EL (cell line): ENCODE results near the gene RCN1.
"Not testable (repeated sequence)": the region's sequence is repeated elsewhere in the genome, so short reads cannot be mapped to it uniquely, and the experiment has no call there.

Experiments
- DNase-seq: peaks from one replicate; pipeline ENCODE4 v3.0.0-alpha.2; 2016

RCN1 gene

GRCh38 chr11:32090545-32091370, at the start of gene RCN1:
RCN1 (plus strand) TSS chr11:32091074; CDS start chr11:32091197, 123 bp downstream.
- peak; percentile 88 for DNase-seq

GRCh38 chr11:32043737-32044136, 47.1 kb upstream of the RCN1 start:
- DNase-seq: no peak

GRCh38 chr11:32044158-32044863, 46.6 kb upstream of the RCN1 start:
- DNase-seq: no peak

GRCh38 chr11:32045456-32045855, 45.4 kb upstream of the RCN1 start:
- no peak for DNase-seq

- no peak for DNase-seq
These were observed 40.6 kb upstream of the RCN1 start for GRCh38 chr11:32050264-32050663.

- peak; percentile 65 for DNase-seq
These were observed 38.7 kb upstream of the RCN1 start for GRCh38 chr11:32052215-32052614.

GRCh38 chr11:32053151-32053888, 37.6 kb upstream of the RCN1 start:
- peak; percentile 9 for DNase-seq

- DNase-seq: no peak
These were observed 35.0 kb upstream of the RCN1 start for GRCh38 chr11:32055861-32056260.

- peak; percentile 29 for DNase-seq
These were observed 34.4 kb upstream of the RCN1 start for GRCh38 chr11:32056438-32056837.

GRCh38 chr11:32059686-32060462, 31.0 kb upstream of the RCN1 start:
- no peak for DNase-seq

- DNase-seq: no peak
These were observed 28.3 kb upstream of the RCN1 start for GRCh38 chr11:32062540-32062939.

GRCh38 chr11:32063031-32063430, 27.8 kb upstream of the RCN1 start:
- DNase-seq: not testable (repeated sequence)

- DNase-seq: no peak
These were observed 24.8 kb upstream of the RCN1 start for GRCh38 chr11:32065865-32066629.

GRCh38 chr11:32068134-32068870, 22.6 kb upstream of the RCN1 start:
- DNase-seq: peak; percentile 36

GRCh38 chr11:32069361-32070058, 21.4 kb upstream of the RCN1 start:
- DNase-seq: no peak

GRCh38 chr11:32070692-32071091, 20.2 kb upstream of the RCN1 start:
- no peak for DNase-seq

GRCh38 chr11:32071811-32072210, 19.1 kb upstream of the RCN1 start:
- DNase-seq: peak; percentile 72

- no peak for DNase-seq
These were observed 17.8 kb upstream of the RCN1 start for GRCh38 chr11:32072872-32073643.

- DNase-seq: no peak
These were observed 17.2 kb upstream of the RCN1 start for GRCh38 chr11:32073644-32074026.

- DNase-seq: no peak
These were observed 11.3 kb upstream of the RCN1 start for GRCh38 chr11:32079553-32079952.
